Upper lobe of left lung (tissue), 6 donors: ENCODE measurements around the gene LRP6. TPM values are rescaled to one million over a fixed set of nuclear protein-coding genes. Genes with fewer than 3 reads are reported as not detected.
"Not testable (repeated sequence)": the region's sequence is repeated elsewhere in the genome, so short reads cannot be mapped to it uniquely, and the experiment has no call there.

ENCODE experiments used
- ATAC-seq, 2 donors: fragments of 200-7000 bp; cut with Tn5 transposase; one replicate each; pipeline ENCODE4 v1.9.1; 2022; ENCODE audit warnings: mild to moderate bottlenecking in 2 of 2, moderate library complexity in 2 of 2; ENCODE audit not compliant: low FRiP score in 2 of 2
- DNase-seq, 2 donors: peaks; one replicate each; pipeline ENCODE4 v3.0.0-alpha.2; 2019 to 2020
- H3K27ac ChIP-seq, 4 donors: fragments of 200-600 bp; sonication (generic); one replicate each; pipeline ENCODE4 v1.5.1; 2016 to 2019
- H3K27me3 ChIP-seq, 4 donors: fragments of 200-600 bp; sonication (generic); one replicate each; pipeline ENCODE4 v1.5.1; 2017 to 2019
- H3K36me3 ChIP-seq, 4 donors: fragments of 200-600 bp; sonication (generic); one replicate each; pipeline ENCODE4 v1.5.1; 2016 to 2019
- H3K4me1 ChIP-seq, 4 donors: fragments of 200-600 bp; sonication (generic); one replicate each; pipeline ENCODE4 v1.5.1; 2018 to 2019
- H3K4me3 ChIP-seq, 4 donors: fragments of 200-600 bp; sonication (generic); one replicate each; pipeline ENCODE4 v1.5.1; 2017 to 2019; ENCODE audit warnings: mild to moderate bottlenecking in 2 of 4, moderate library complexity in 1 of 4
- H3K9me3 ChIP-seq, 4 donors: fragments of 200-600 bp; sonication (generic); one replicate each; pipeline ENCODE4 v1.5.1; 2018 to 2019
- EP300 ChIP-seq, 4 donors: sonication (generic); formaldehyde crosslinking; IDR thresholded peaks; one replicate each; pipeline ENCODE4 v1.5.1; 2017; ENCODE audit warnings: antibody characterized with exemption in 4 of 4, control low read depth in 2 of 4
- POLR2A ChIP-seq, 4 donors: fragments of 450-650 bp; IDR thresholded peaks; one replicate each; pipeline ENCODE4 v1.5.1; 2016 to 2017; ENCODE audit warnings: antibody characterized with exemption in 4 of 4, mild to moderate bottlenecking in 2 of 4
- POLR2AphosphoS5 ChIP-seq, 2 donors: sonication (generic); formaldehyde crosslinking; IDR thresholded peaks; one replicate each; pipeline ENCODE4 v1.5.1; 2017; ENCODE audit warnings: antibody characterized with exemption in 2 of 2
- WGBS, 2 donors: methylation state at CpG; one replicate each; pipeline ENCODE4 v1.1.5; 2017 to 2018; 5-methylcytosine and 5-hydroxymethylcytosine counted together
- total RNA-seq, 6 donors: library from RNA; depleted of rRNA in 4 of 6; stranded (reverse); fragments of >200 nt in 4 of 6; gene quantifications; one replicate each; pipeline versions ENCODE4 v1.1.0 to v1.2.1, GENCODE V29; 2016 to 2021
- TF ChIP-seq, protein P1 (sequence below), 6 experiments: fragments of 450-650 bp in 4 of 6; fragments of 200-600 bp in 2 of 6; sonication (generic) in 2 of 6; IDR thresholded peaks; one replicate each; pipeline ENCODE4 v1.5.1; 2016 to 2019; ENCODE audit warnings: antibody characterized with exemption in 6 of 6
- donor health status: DM: no; HTN: no; CAD: no; lungs with moderate emphysema.
- donor health status: DM: no; HTN: yes; CAD: no; lungs with severe emphysema.

Gene LRP6
- total RNA-seq, result 100 to 1,000 TPM in 1 of 6 donors, 10 to 100 TPM in 5; 43.3 to 136 (median 66.4) TPM

GRCh38 chr12:12266873-12267741 is at the start of gene LRP6:
Gene LRP6, minus strand, starts transcription at chr12:12267044. Its CDS starts 309 bp downstream, at chr12:12266735.
- Histone ChIP-seq H3K27ac (peak within 1 kb of the TSS; percentile 97 to 99 (median 98)), H3K4me1 (peaks cover 0 to 27% (median 10%) of the 10 kb centered on the region in 4 donors), H3K27me3 (peaks cover 0 to 7% (median 0%) of the 10 kb centered on the region in 4 donors), H3K36me3 (no peaks in the 10 kb centered on the region), H3K9me3 (no peaks in the 10 kb centered on the region), H3K4me3 (peak within 1 kb of the TSS; percentile 44 to 89 (median 66))
- WGBS, 2 donors, result 0 to 1% methylated on average over 16 to 59 of the region's 92 CpGs
- TF ChIP-seq, protein P1, sequence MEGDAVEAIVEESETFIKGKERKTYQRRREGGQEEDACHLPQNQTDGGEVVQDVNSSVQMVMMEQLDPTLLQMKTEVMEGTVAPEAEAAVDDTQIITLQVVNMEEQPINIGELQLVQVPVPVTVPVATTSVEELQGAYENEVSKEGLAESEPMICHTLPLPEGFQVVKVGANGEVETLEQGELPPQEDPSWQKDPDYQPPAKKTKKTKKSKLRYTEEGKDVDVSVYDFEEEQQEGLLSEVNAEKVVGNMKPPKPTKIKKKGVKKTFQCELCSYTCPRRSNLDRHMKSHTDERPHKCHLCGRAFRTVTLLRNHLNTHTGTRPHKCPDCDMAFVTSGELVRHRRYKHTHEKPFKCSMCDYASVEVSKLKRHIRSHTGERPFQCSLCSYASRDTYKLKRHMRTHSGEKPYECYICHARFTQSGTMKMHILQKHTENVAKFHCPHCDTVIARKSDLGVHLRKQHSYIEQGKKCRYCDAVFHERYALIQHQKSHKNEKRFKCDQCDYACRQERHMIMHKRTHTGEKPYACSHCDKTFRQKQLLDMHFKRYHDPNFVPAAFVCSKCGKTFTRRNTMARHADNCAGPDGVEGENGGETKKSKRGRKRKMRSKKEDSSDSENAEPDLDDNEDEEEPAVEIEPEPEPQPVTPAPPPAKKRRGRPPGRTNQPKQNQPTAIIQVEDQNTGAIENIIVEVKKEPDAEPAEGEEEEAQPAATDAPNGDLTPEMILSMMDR (IDR thresholded peaks at IDR 0.05), result peak in 4 of 6 experiments; percentile 24 to 47 (median 32)
- TF ChIP-seq POLR2AphosphoS5 (IDR thresholded peaks at IDR 0.05), result peak; percentile 60 to 87
- TF ChIP-seq EP300 (IDR thresholded peaks at IDR 0.05), result peak in 1 of 4 donors; percentile 61
- peak in 3 of 4 donors; percentile 62 to 85 (median 64) for TF ChIP-seq POLR2A (IDR thresholded peaks at IDR 0.05)
- ATAC-seq (peak; percentile 97 to 98), DNase-seq (peak; percentile 85 to 96)

- no peak overlapping the region for H3K27ac ChIP-seq
Observed at GRCh38 chr12:12315838-12316237, 49.0 kb upstream of the LRP6 start.

GRCh38 chr12:12310695-12311094 is 43.9 kb upstream of the LRP6 start:
- ATAC-seq, H3K27ac ChIP-seq, H3K36me3 ChIP-seq, DNase-seq, H3K4me3 ChIP-seq, H3K4me1 ChIP-seq, H3K27me3 ChIP-seq, H3K9me3 ChIP-seq: not testable (repeated sequence)
- 81 to 82% methylated on average over 8 to 10 of the region's 10 CpGs for WGBS, 2 donors

More at GRCh38 chr12:12315838-12316237, 49.0 kb upstream of the LRP6 start:
- no peak overlapping the region for H3K4me3 ChIP-seq
- TF ChIP-seq EP300 (IDR thresholded peaks at IDR 0.05) (no peak), POLR2A (IDR thresholded peaks at IDR 0.05) (no peak), POLR2AphosphoS5 (IDR thresholded peaks at IDR 0.05) (no peak)
- TF ChIP-seq, protein P1 (IDR thresholded peaks at IDR 0.05), result no peak
- no peak for DNase-seq
- peaks cover 0 to 3% (median 0%) of the 10 kb centered on the region in 4 donors for H3K4me1 ChIP-seq
- H3K27me3 ChIP-seq, result no peaks in the 10 kb centered on the region
- H3K36me3 ChIP-seq, result no peaks in the 10 kb centered on the region
- H3K9me3 ChIP-seq, result no peaks in the 10 kb centered on the region
- no peak for ATAC-seq

GRCh38 chr12:12305568-12306300 is 38.9 kb upstream of the LRP6 start:
- DNase-seq (peak in 1 of 2 donors; percentile 56), ATAC-seq (peak in 1 of 2 donors; percentile 68)
- TF ChIP-seq, protein P1 (IDR thresholded peaks at IDR 0.05), result no peak
- peak in 3 of 4 donors; percentile 56 to 92 (median 88) for TF ChIP-seq EP300 (IDR thresholded peaks at IDR 0.05)
- TF ChIP-seq POLR2A (IDR thresholded peaks at IDR 0.05), result no peak
- peak in 1 of 2 donors; percentile 31 for TF ChIP-seq POLR2AphosphoS5 (IDR thresholded peaks at IDR 0.05)
- H3K4me3 ChIP-seq, result no peak overlapping the region
- no peaks in the 10 kb centered on the region for H3K9me3 ChIP-seq
- H3K27ac ChIP-seq, result peak overlapping the region in 3 of 4 donors; percentile 9 to 48 (median 26)
- H3K27me3 ChIP-seq, result no peaks in the 10 kb centered on the region
- WGBS, 2 donors, result 65 to 78% methylated on average over 7 of the region's 7 CpGs
- H3K36me3 ChIP-seq, result no peaks in the 10 kb centered on the region
- no peaks in the 10 kb centered on the region for H3K4me1 ChIP-seq

GRCh38 chr12:12302976-12303375 is 36.1 kb upstream of the LRP6 start:
- no peak for DNase-seq
- no peak for ATAC-seq
- Histone ChIP-seq H3K4me1 (no peaks in the 10 kb centered on the region), H3K9me3 (no peaks in the 10 kb centered on the region), H3K27ac (no peak overlapping the region), H3K36me3 (no peaks in the 10 kb centered on the region), H3K4me3 (no peak overlapping the region), H3K27me3 (no peaks in the 10 kb centered on the region)
- TF ChIP-seq POLR2AphosphoS5 (IDR thresholded peaks at IDR 0.05), result no peak
- no peak for TF ChIP-seq EP300 (IDR thresholded peaks at IDR 0.05)
- TF ChIP-seq, protein P1 (IDR thresholded peaks at IDR 0.05), result no peak
- no peak for TF ChIP-seq POLR2A (IDR thresholded peaks at IDR 0.05)
- 97 to 100% methylated on average over 2 of the region's 2 CpGs for WGBS, 2 donors
